ENCODE results near the gene WWOX. TPM values are rescaled to one million over a fixed set of nuclear protein-coding genes. Genes with fewer than 3 reads are reported as not detected.

Gene WWOX
- total RNA-seq, 3 donors from 2014 or later: 11.7 to 18.0 (median 13.8) TPM

- Histone ChIP-seq H3K4me1 (ENCODE audit: low read depth) (no peaks in the 10 kb centered on the region), H3K4me3 (no peak overlapping the region), H3K9me3 (peaks cover 5% of the 10 kb centered on the region), H3K36me3 (ENCODE audit: low read depth) (no peaks in the 10 kb centered on the region)
- intact Hi-C loops (cut with DNase I, micrococcal nuclease): no loop called here
- DNase-seq: no peak
- ATAC-seq: no peak
- TF ChIP-seq CTCF (IDR thresholded peaks at IDR 0.05): no peak
Measured at GRCh38 chr16:78862022-78862421, 762.6 kb downstream of the WWOX start.

- ATAC-seq (no peak), DNase-seq (no peak)
- Histone ChIP-seq H3K9me3 (peaks cover 5% of the 10 kb centered on the region), H3K4me1 (ENCODE audit: low read depth) (no peaks in the 10 kb centered on the region), H3K36me3 (ENCODE audit: low read depth) (no peaks in the 10 kb centered on the region), H3K4me3 (no peak overlapping the region)
- no peak for TF ChIP-seq CTCF (IDR thresholded peaks at IDR 0.05)
- intact Hi-C loops (cut with DNase I, micrococcal nuclease): no loop called here
Measured at GRCh38 chr16:78866521-78866920, 767.1 kb downstream of the WWOX start.

GRCh38 chr16:78869492-78869891 is 770.0 kb downstream of the WWOX start:
- no peak for TF ChIP-seq CTCF (IDR thresholded peaks at IDR 0.05)
- no peak overlapping the region for H3K4me3 ChIP-seq
- no peaks in the 10 kb centered on the region for H3K4me1 ChIP-seq (ENCODE audit: low read depth)
- DNase-seq (no peak), ATAC-seq (peak; percentile 34)
- no peaks in the 10 kb centered on the region for H3K9me3 ChIP-seq
- intact Hi-C loops (cut with DNase I, micrococcal nuclease): no loop called here
- H3K36me3 ChIP-seq (ENCODE audit: low read depth): no peaks in the 10 kb centered on the region

- DNase-seq: no peak
- no peak for ATAC-seq
- intact Hi-C loops (cut with DNase I, micrococcal nuclease): no loop called here
Measured at GRCh38 chr16:78871241-78871640, 771.8 kb downstream of the WWOX start.

GRCh38 chr16:78876671-78877070 is 777.2 kb downstream of the WWOX start:
- DNase-seq (no peak), ATAC-seq (no peak)
- Histone ChIP-seq H3K36me3 (ENCODE audit: low read depth) (no peaks in the 10 kb centered on the region), H3K4me3 (no peak overlapping the region), H3K4me1 (ENCODE audit: low read depth) (no peaks in the 10 kb centered on the region), H3K9me3 (no peaks in the 10 kb centered on the region)
- intact Hi-C loops (cut with DNase I, micrococcal nuclease): no loop called here
- TF ChIP-seq CTCF (IDR thresholded peaks at IDR 0.05): no peak

More at GRCh38 chr16:78871241-78871640, 771.8 kb downstream of the WWOX start:
- no peak for TF ChIP-seq CTCF (IDR thresholded peaks at IDR 0.05)
- no peaks in the 10 kb centered on the region for H3K9me3 ChIP-seq
- no peaks in the 10 kb centered on the region for H3K4me1 ChIP-seq (ENCODE audit: low read depth)
- no peaks in the 10 kb centered on the region for H3K36me3 ChIP-seq (ENCODE audit: low read depth)
- H3K4me3 ChIP-seq: no peak overlapping the region

GRCh38 chr16:78877114-78877655 is 777.7 kb downstream of the WWOX start:
- no peak for ATAC-seq
- intact Hi-C loops (cut with DNase I, micrococcal nuclease): no loop called here
- no peak for TF ChIP-seq CTCF (IDR thresholded peaks at IDR 0.05)

More at GRCh38 chr16:78877114-78877655, 777.7 kb downstream of the WWOX start:
- Histone ChIP-seq H3K4me1 (ENCODE audit: low read depth) (no peaks in the 10 kb centered on the region), H3K4me3 (no peak overlapping the region), H3K36me3 (ENCODE audit: low read depth) (no peaks in the 10 kb centered on the region), H3K9me3 (no peaks in the 10 kb centered on the region)
- no peak for DNase-seq
